Dermis blood vessel endothelial cell (primary cell): Measurements from ENCODE around the gene AZI2. TPM values are rescaled to one million over a fixed set of nuclear protein-coding genes. Genes with fewer than 3 reads are reported as not detected.

Experiments used
- DNase-seq: peaks from one replicate; pipeline ENCODE4 v3.0.0; 2010
- total RNA-seq: library from RNA; depleted of rRNA; stranded (reverse); fragments of >200 nt; gene quantifications from 2 replicates; pipeline ENCODE4 v1.2.3, GENCODE V29; 2014

AZI2 gene
- total RNA-seq, 1 donor from 2014 or later = 53.8 TPM

GRCh38 chr3:28300345-28300962, 48.2 kb downstream of the AZI2 start:
- DNase-seq = no peak

GRCh38 chr3:28299705-28300104, 48.9 kb downstream of the AZI2 start:
- DNase-seq = no peak

- DNase-seq = peak; percentile 25
Observed at GRCh38 chr3:28295898-28296490, 52.6 kb downstream of the AZI2 start.

- DNase-seq = peak; percentile 41
Observed at GRCh38 chr3:28294667-28295413, 53.8 kb downstream of the AZI2 start.

GRCh38 chr3:28292622-28293021, 56.0 kb downstream of the AZI2 start:
- no peak for DNase-seq

- DNase-seq = no peak
Observed at GRCh38 chr3:28291577-28291976, 57.0 kb downstream of the AZI2 start.

- no peak for DNase-seq
Observed at GRCh38 chr3:28290863-28291300, 57.7 kb downstream of the AZI2 start.

- DNase-seq = no peak
Observed at GRCh38 chr3:28287046-28287445, 61.6 kb downstream of the AZI2 start.

- peak; percentile 59 for DNase-seq
Observed at GRCh38 chr3:28286595-28286994, 62.0 kb downstream of the AZI2 start.

- DNase-seq = no peak
Observed at GRCh38 chr3:28280781-28281180, 67.8 kb downstream of the AZI2 start.

- DNase-seq = no peak
Observed at GRCh38 chr3:28279770-28280169, 68.9 kb downstream of the AZI2 start.

GRCh38 chr3:28278918-28279317, 69.7 kb downstream of the AZI2 start:
- DNase-seq = no peak

- no peak for DNase-seq
Observed at GRCh38 chr3:28273837-28274236, 74.8 kb downstream of the AZI2 start.

Other genes with a start within 250 kb of the AZI2 start
- 3.4 and 3.5 TPM in 2 replicates for gene CMC1, start 107.2 kb downstream of the AZI2 start, total RNA-seq
- gene ZCWPW2, start 103 bp downstream of the AZI2 start, total RNA-seq = 0.19 TPM in 1 of 2 replicates, not detected in the other